Activated naive CD8-positive, alpha-beta T cell treated with anti-CD3 and anti-CD28 coated beads, Interleukin-2, amount 50 U/mL, for 24 hours (primary cell): ENCODE results near the gene PGA3.
"Not testable (repeated sequence)": the region's sequence is repeated elsewhere in the genome, so short reads cannot be mapped to it uniquely, and the experiment has no call there.

Experiments
- ATAC-seq: fragments of 150-1000 bp; cut with Tn5 transposase; one replicate; pipeline ENCODE4 v1.10.0; 2021
- DNase-seq: peaks from one replicate; pipeline ENCODE4 v3.0.0; 2021
- H3K27ac Mint-ChIP-seq: one replicate; pipeline ENCODE4 v1.8.0; 2021; ENCODE audit warnings: mild to moderate bottlenecking, mixed read lengths
- H3K27me3 Mint-ChIP-seq: one replicate; pipeline ENCODE4 v1.8.0; 2021; ENCODE audit warnings: mixed read lengths
- H3K36me3 Mint-ChIP-seq: one replicate; pipeline ENCODE4 v1.8.0; 2021; ENCODE audit warnings: low read depth, mixed read lengths
- H3K4me1 Mint-ChIP-seq: one replicate; pipeline ENCODE4 v1.8.0; 2021; ENCODE audit warnings: mixed read lengths
- H3K4me3 Mint-ChIP-seq: one replicate; pipeline ENCODE4 v1.8.0; 2021; ENCODE audit warnings: mild to moderate bottlenecking, moderate library complexity, mixed read lengths
- H3K9me3 Mint-ChIP-seq: one replicate; pipeline ENCODE4 v1.8.0; 2021; ENCODE audit warnings: mixed read lengths

PGA3 gene

DNA sequence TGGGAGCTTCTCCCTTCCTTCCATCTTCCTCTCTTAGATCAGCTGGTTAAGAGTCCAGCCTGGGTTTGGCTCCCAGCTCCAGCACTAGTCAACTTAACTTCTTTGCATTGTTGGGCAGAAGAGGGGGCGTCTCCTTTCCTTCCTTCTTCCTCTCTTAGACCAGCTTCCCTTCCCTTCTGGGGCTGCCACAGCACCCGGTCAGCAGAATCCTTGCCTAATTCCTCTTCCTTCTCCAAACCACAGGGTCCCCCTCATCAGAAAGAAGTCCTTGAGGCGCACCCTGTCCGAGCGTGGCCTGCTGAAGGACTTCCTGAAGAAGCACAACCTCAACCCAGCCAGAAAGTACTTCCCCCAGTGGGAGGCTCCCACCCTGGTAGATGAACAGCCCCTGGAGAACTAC, 38.2 kb downstream of the PGA3 start:
- ATAC-seq, H3K4me3 Mint-ChIP-seq, H3K4me1 Mint-ChIP-seq, H3K27me3 Mint-ChIP-seq, H3K36me3 Mint-ChIP-seq, DNase-seq, H3K27ac Mint-ChIP-seq, H3K9me3 Mint-ChIP-seq: not testable (repeated sequence)

DNA sequence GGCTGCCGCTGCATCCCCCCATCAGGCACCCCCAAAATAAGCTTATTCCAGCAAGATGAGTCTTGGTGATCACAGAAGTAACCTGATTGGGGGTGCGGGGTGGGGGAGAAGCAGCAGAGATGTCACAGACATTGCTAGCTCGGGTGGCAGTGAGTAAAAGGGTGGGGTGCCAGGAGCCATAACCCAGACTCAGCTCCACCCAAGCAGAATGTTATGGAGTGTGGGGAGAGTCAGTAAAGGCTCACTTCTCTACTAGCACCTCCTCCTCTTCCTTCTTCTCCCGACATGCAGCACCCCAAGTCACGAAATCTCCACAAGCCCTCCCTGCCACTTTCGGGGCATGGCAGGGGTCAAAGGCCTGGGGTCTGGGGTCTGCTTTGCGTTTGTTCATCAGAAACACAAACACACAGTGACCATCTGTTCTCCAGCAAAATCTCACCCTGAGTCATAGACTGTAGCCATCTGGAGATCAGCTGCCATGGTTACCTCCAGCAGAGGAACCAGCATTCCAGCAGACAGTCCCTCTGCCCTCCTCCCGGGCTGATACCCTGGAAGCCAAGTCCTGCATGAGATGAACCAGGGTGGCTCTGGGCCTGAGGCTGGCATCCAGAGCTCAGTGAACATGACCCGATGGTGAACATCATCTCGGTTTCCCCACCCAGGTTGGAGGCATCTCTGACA, 42.1 kb downstream of the PGA3 start:
- not testable (repeated sequence) for H3K4me3 Mint-ChIP-seq, ATAC-seq, H3K27ac Mint-ChIP-seq, H3K36me3 Mint-ChIP-seq, H3K9me3 Mint-ChIP-seq, H3K27me3 Mint-ChIP-seq, DNase-seq, H3K4me1 Mint-ChIP-seq

DNA sequence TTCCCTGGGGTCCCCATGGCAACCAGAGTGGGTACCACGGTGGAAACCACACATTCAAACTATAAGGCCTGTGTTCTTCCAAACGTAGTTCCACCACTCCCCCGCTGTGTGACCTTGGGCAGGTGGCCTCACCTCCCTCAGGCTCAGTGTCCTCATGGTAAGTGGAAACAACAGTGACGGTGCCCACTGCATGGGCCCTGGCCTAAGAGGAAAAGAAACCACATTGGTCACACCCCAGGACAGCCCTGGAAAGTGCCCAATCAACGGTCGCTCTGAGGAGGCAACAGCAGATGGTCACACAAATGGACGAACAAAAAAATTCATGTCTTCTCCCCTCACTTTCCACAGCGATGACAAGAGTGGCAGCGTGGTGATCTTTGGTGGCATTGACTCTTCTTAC, 44.8 kb downstream of the PGA3 start:
- H3K36me3 Mint-ChIP-seq, ATAC-seq: not testable (repeated sequence)

DNA sequence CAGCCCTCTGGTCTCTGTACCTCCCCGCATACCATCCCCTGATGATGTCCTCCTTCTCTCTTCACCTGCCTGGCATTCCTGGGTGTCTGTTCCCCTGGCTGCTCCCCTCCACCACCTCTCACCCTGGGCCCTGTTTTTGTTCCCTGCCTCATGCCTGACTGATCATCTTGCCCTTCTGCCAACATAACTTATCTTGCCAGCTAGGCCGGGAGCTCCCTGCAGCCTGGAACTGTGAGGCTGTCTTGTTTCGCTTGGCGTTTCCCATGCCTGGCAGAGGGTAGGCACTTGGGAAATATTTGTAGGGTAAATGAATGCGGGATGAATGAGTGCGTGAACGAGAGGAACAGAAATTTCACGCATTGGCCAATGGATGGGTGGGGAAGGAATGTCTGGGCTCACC, 45.9 kb downstream of the PGA3 start:
- H3K4me1 Mint-ChIP-seq, H3K27me3 Mint-ChIP-seq, H3K27ac Mint-ChIP-seq, H3K36me3 Mint-ChIP-seq, H3K4me3 Mint-ChIP-seq, DNase-seq, ATAC-seq, H3K9me3 Mint-ChIP-seq: not testable (repeated sequence)

More for the DNA sequence above, 44.8 kb downstream of the PGA3 start:
- not testable (repeated sequence) for H3K27ac Mint-ChIP-seq, H3K9me3 Mint-ChIP-seq, H3K27me3 Mint-ChIP-seq, H3K4me3 Mint-ChIP-seq, H3K4me1 Mint-ChIP-seq, DNase-seq

DNA sequence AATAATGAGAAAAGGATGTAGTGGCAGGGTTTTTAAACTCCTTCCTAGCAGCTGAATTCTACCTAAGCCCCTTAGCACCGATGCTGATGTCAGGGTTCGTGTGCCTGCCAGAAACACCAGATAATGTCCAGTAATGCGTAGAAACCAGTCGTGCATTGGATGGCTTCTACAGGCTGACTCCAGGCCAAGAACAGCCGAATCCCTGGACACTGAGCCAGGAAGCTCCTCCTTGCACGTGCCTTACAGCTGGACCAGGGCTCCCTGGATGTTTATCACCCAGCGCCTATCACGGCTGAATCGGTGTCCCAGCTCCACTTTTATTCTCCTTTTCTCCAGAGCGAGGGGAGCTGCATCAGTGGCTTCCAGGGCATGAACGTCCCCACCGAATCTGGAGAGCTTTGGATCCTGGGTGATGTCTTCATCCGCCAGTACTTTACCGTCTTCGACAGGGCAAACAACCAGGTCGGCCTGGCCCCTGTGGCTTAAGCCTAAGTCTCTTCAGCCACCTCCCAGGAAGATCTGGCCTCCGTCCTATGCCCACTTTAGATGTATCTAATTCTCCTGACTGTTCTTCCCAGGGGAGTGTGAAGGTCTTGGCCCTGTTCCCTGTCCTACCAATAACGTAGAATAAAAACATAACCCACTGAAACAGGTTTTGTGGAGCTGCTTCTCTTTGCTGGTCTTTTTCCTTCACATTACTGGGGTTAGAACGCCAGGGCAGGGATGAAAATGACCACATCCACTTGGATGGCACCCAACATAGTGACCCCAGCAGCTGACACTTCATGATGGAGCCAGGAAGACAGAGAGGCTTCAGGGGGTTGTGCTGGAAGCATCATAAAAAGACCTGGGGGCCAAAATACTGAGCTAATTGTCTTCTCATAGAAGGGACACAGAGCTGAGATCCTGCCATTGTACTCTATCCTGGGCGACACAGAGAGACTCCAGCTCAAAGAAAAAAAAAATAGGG, 47.8 kb downstream of the PGA3 start:
- H3K36me3 Mint-ChIP-seq, H3K4me1 Mint-ChIP-seq, H3K9me3 Mint-ChIP-seq, H3K4me3 Mint-ChIP-seq, H3K27ac Mint-ChIP-seq, H3K27me3 Mint-ChIP-seq, DNase-seq, ATAC-seq: not testable (repeated sequence)

DNA sequence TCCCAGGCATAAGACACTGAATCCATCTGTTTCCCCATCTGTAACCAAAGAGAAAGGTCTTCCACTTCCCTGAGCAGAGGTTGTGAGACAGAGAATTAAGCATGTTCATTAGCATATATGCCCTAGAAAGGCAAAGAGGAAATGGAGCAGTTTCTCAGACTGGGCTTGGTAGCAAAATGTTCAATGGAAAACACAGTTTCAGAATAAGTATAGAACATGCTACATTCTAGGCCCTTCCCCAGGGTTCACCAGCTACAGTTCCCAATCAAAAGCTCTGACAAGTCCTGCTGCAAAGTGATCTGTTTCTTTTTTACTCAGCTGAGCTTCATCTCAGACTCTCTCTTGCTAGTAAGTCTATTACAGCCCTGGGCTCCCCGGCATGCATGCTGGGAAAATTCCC, 49.0 kb downstream of the PGA3 start:
- not testable (repeated sequence) for H3K4me1 Mint-ChIP-seq, H3K4me3 Mint-ChIP-seq, DNase-seq, H3K9me3 Mint-ChIP-seq, ATAC-seq, H3K27me3 Mint-ChIP-seq, H3K27ac Mint-ChIP-seq, H3K36me3 Mint-ChIP-seq

DNA sequence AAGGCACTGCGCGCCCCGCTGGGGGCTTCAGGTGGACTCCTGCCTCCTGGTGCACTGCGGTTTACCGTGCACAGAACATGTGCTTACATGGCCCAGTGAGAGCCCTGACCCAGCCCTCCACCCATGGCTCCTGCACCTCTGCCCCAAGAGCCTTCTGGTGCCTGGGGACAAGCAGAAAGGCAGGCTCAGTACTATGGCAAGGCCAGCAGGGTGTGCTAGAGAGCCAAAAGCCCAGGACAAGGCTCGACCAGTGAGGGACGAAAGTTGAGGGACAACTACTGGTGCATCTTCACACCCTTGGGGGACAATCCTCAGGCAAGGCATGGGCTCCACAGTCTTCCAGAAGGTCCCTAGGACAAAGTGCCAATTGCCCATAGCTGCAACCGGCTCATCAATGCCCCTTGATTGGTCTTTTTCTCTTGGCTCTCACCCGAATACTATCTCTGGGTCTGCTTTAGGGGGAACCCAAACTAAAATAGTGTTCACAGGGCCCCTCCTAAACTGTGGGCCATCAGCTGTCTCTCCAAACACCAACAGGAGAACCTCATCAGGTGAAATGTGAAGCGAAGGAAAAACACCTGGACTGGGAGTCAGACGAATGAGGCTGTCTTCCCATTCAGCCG, 51.2 kb downstream of the PGA3 start:
- Mint-ChIP-seq H3K27me3 (no peaks in the 10 kb centered on the region), H3K4me1 (no peaks in the 10 kb centered on the region), H3K27ac (no peak overlapping the region), H3K36me3 (no peaks in the 10 kb centered on the region), H3K9me3 (no peaks in the 10 kb centered on the region), H3K4me3 (no peak overlapping the region)
- ATAC-seq: peak; percentile 77
- DNase-seq: peak; percentile 75

DNA sequence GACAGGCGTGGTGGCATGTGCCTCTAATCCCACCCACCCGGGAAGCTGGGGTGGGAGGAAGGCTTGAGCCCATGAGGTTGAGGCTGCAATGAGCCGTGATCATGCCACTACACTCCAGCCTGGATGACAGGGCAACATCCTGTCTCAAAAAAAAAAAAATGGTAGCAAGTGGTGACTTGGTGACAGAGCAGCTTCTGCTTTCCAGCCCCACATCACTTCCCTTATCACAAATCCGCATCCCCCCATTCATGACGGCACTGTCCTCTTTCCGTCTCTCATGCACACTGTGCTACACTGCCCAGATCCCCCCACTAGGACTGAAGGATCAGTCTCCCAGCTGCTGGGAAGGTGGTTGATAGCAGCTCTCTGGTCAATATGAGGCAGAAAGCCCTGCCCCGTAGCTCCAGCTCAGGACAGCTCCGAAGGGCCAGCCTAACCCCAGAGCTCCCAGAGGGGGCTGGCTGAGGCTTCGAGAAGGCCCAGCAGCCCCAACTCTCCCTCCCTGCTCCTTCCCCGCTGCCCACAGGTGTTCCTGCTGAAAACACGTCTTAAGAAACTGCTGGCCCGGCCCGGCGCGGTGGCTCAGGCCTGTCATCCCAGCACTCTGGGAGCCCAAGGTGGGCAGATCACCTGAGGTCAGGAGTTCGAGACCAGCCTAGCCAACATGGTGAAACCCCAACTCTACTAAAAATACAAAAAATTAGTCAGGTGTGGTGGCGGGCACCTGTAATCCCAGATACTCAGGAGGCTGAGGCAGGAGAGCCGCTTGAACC, 53.6 kb downstream of the PGA3 start:
- Mint-ChIP-seq H3K9me3 (no peaks in the 10 kb centered on the region), H3K36me3 (peaks cover 5% of the 10 kb centered on the region), H3K4me1 (no peaks in the 10 kb centered on the region), H3K27ac (no peak overlapping the region), H3K4me3 (no peak overlapping the region), H3K27me3 (no peaks in the 10 kb centered on the region)
- ATAC-seq (no peak), DNase-seq (no peak)

DNA sequence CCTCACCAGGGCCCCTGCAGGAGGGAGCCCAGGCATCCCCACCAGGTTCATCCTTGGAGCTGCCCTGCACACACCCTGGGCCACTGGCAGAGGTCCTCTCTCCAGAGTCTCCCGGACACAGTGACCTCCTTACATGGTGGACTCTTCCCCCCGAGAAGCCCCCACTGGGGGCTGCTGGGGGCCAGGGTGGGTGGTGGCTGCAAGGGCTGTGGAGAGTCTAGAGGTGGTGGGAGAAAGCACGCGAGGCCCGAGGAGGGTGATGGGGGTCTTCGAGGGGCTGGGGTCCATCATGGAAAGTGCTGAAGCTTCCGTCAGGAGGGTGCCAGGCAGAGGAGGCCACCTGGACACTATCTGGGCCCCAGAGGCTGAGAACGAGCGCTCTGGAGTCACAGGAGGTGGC, 55.2 kb downstream of the PGA3 start:
- no peak for ATAC-seq
- no peaks in the 10 kb centered on the region for H3K27me3 Mint-ChIP-seq
- H3K4me3 Mint-ChIP-seq: no peak overlapping the region
- H3K9me3 Mint-ChIP-seq: no peaks in the 10 kb centered on the region
- H3K36me3 Mint-ChIP-seq: peaks cover 5% of the 10 kb centered on the region
- no peaks in the 10 kb centered on the region for H3K4me1 Mint-ChIP-seq
- H3K27ac Mint-ChIP-seq: no peak overlapping the region
- DNase-seq: no peak

DNA sequence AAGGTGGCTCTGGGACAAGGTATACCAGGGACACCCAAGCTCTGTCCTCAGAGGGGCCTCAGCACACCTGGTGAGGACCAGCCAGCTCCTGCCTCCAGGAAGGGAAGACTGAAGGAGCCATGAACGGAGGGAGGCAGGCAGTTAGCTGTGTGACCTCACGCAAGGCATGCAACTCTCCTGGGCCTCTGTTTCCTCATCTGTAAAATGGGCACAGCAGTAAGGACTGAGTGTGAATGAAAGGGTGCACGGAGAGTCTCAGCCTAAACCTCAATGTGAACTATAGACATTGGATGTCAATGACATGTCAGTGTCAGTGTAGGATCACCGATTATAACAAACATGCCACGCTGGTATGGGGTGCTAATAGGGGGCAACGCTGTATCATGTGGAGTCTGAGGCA, 56.0 kb downstream of the PGA3 start:
- no peaks in the 10 kb centered on the region for H3K9me3 Mint-ChIP-seq
- DNase-seq (no peak), ATAC-seq (no peak)
- no peak overlapping the region for H3K27ac Mint-ChIP-seq
- H3K36me3 Mint-ChIP-seq: peaks cover 10% of the 10 kb centered on the region
- no peaks in the 10 kb centered on the region for H3K27me3 Mint-ChIP-seq
- H3K4me1 Mint-ChIP-seq: no peaks in the 10 kb centered on the region
- no peak overlapping the region for H3K4me3 Mint-ChIP-seq
